BLaER1 (cell line): Measurements from ENCODE around the gene CD59.
"Not testable (repeated sequence)": the region's sequence is repeated elsewhere in the genome, so short reads cannot be mapped to it uniquely, and the experiment has no call there.

Source experiments
- H3K27ac ChIP-seq: shearing (Covaris generic); formaldehyde crosslinking; 2 replicates; pipeline ENCODE4 v1.8.1; 2022
- H3K27me3 ChIP-seq: shearing (Covaris generic); formaldehyde crosslinking; 2 replicates; pipeline ENCODE4 v1.8.1; 2022
- H3K36me3 ChIP-seq: shearing (Covaris generic); formaldehyde crosslinking; 2 replicates; pipeline ENCODE4 v1.8.1; 2022
- H3K4me1 ChIP-seq: shearing (Covaris generic); formaldehyde crosslinking; 2 replicates; pipeline ENCODE4 v1.8.1; 2022
- H3K4me2 ChIP-seq: shearing (Covaris generic); formaldehyde crosslinking; 2 replicates; pipeline ENCODE4 v1.8.1; 2022
- H3K4me3 ChIP-seq: shearing (Covaris generic); formaldehyde crosslinking; 2 replicates; pipeline ENCODE4 v1.8.1; 2022
- H3K9ac ChIP-seq: shearing (Covaris generic); formaldehyde crosslinking; 2 replicates; pipeline ENCODE4 v1.8.1; 2022
- H3K9me3 ChIP-seq: shearing (Covaris generic); formaldehyde crosslinking; 2 replicates; pipeline ENCODE4 v1.8.1; 2022
- H4K20me1 ChIP-seq: shearing (Covaris generic); formaldehyde crosslinking; 2 replicates; pipeline ENCODE4 v1.8.1; 2022
- Cebpa-rat ChIP-seq: shearing (Covaris generic); IDR thresholded peaks from 2 replicates; pipeline ENCODE4 v1.8.1; 2022

Gene CD59

DNA sequence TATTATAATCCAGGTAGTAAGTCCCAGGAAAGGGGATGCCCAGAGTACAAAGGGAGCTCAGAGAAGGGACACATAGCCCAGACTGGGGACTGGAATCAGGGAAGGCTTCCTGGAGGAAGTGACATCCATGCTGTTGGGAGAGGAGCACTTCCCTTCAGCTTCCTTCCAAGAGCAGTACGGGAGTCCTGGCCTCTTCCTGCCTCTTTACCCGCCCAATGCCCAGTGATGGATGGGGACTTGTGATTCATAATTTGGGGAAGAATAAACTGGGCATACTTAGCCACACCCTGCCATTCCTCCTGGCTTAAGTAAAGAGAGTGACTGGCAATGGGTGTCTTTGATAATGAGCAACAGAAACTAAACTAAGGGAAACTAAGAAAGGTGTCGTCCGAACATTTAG is 47.1 kb downstream of the CD59 start:
- Histone ChIP-seq H3K9me3 (no peaks in the 10 kb centered on the region), H3K9ac (no peak overlapping the region), H3K4me1 (no peaks in the 10 kb centered on the region), H3K36me3 (no peaks in the 10 kb centered on the region), H3K27ac (no peak overlapping the region), H3K4me3 (no peak overlapping the region), H3K27me3 (no peaks in the 10 kb centered on the region), H3K4me2 (no peak overlapping the region), H4K20me1 (no peaks in the 10 kb centered on the region)
- TF ChIP-seq Cebpa-rat, result no peak

DNA sequence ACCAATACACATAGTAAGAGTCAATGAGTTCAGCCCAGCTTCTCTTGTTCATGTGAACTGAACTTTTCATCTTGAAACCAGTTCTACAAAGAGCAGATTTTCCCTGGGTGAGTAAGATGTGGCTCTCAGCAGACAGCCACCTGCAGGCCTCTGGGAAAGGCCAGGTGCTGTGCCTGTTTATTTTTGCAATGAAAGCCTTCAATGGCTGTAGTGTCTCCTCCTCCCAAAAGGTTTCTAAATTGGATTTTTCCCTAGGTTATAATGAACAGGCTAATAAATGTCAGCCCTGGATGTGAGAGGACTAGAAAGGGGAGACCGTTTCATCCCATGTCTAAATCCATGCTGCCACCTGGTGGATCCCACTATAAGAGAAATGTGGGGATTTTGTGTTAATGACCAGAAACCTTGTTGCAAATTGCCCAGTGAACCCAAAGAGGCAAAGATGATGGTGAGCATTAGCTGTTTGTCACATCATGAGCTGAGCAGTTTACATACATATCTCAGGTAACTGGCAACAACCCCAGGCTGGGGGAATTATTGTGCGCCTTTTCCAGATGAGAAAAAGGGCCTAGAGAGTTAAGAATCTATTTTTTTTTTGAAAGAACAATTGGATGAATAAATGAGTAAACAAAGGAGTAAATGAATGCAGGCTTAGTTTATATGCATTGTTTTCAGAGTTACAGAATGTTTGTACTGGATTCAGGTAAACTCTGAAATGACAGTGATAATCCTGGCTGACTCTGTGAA is 48.3 kb downstream of the CD59 start:
- peaks cover 3% of the 10 kb centered on the region for H3K4me1 ChIP-seq
- no peak overlapping the region for H3K27ac ChIP-seq
- H3K4me3 ChIP-seq, result no peak overlapping the region
- H4K20me1 ChIP-seq, result no peaks in the 10 kb centered on the region
- H3K9me3 ChIP-seq, result no peaks in the 10 kb centered on the region
- no peak for TF ChIP-seq Cebpa-rat
- no peaks in the 10 kb centered on the region for H3K27me3 ChIP-seq
- no peak overlapping the region for H3K4me2 ChIP-seq
- no peaks in the 10 kb centered on the region for H3K36me3 ChIP-seq
- H3K9ac ChIP-seq, result no peak overlapping the region

DNA sequence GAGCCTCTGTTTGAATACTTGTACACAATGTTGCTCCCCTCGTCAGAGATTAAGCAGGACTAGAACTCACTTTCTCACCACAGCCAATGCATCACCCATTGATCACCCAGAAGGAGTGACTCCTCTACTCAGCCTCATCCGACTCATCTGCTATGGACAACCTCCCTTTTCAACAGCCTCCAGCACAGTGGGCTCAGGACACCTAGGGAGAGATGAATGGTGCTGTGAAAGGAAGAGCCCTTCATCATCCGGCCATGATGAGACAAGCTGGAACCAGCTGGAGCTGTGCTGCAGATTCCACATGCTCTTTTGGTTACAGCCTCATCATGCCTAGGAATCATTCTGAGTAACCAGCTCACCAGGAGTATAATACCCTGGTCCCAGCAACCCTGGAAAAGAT is 51.1 kb downstream of the CD59 start:
- no peak for TF ChIP-seq Cebpa-rat
- H3K9me3 ChIP-seq, result no peaks in the 10 kb centered on the region

DNA sequence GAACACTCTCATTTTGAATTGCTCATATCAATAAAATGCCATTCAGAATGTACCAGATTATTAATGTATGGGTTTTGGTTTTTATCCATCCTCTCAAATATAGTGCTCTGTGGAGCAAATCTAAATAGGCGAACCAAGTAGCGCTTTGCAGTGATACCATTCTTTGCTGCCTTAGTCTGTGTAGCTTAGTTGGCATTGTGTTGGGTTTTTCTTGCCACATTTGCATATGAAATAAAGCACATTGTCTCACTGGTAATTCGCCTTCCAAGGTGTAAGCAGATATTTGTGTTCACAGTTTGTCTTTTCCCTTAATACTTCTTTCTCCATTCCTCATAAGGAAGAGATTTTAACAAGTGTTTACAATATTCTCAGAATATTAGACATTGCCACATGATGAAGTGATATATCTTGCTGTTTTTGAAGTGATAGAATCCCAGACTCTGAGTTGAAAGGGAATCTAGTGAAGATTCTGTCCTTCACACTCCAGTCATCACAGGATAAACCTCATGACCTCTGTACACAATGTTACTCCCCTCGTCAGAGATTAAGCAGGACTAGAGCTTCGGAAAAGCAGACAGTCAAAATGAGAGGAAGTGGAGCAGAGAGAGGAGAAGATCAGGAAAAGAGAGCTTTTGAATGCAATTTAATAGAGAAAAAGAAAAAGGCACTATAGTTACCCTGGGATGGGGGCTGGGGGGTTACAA is 52.1 kb downstream of the CD59 start:
- H3K9me3 ChIP-seq, result no peaks in the 10 kb centered on the region
- H3K27ac ChIP-seq, result no peak overlapping the region
- no peaks in the 10 kb centered on the region for H3K27me3 ChIP-seq
- no peaks in the 10 kb centered on the region for H4K20me1 ChIP-seq
- TF ChIP-seq Cebpa-rat, result no peak
- no peak overlapping the region for H3K4me2 ChIP-seq
- peaks cover 14% of the 10 kb centered on the region for H3K4me1 ChIP-seq
- no peak overlapping the region for H3K4me3 ChIP-seq
- H3K9ac ChIP-seq, result no peak overlapping the region
- no peaks in the 10 kb centered on the region for H3K36me3 ChIP-seq

More for the DNA sequence above, 51.1 kb downstream of the CD59 start:
- Histone ChIP-seq H3K4me1 (peaks cover 14% of the 10 kb centered on the region), H3K27ac (no peak overlapping the region), H3K9ac (no peak overlapping the region), H3K4me2 (no peak overlapping the region), H3K36me3 (no peaks in the 10 kb centered on the region), H3K27me3 (no peaks in the 10 kb centered on the region), H4K20me1 (no peaks in the 10 kb centered on the region), H3K4me3 (no peak overlapping the region)

DNA sequence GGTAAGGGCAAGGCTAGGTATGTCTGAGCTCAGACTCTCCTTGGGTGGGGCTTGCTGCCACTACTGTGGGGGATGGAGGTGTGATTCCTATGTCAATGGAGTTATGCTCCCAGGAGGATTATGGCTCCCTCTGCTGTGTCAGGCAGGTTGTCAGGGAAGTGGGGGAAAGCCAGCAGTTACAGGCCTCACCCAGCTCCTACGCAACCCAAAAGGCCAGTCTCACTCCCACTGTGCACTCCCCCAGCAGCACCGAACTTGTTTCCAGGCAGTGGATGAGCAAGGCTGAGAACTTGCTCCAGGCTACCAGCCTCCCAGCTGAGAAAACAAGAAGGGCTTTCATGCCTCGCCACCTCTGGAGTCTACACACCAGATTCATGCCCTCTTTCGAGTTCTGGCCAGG is 53.8 kb downstream of the CD59 start:
- no peaks in the 10 kb centered on the region for H3K36me3 ChIP-seq
- H3K4me3 ChIP-seq, result no peak overlapping the region
- peaks cover 6% of the 10 kb centered on the region; the same call in 1 of the 2 replicates for H3K9me3 ChIP-seq
- no peaks in the 10 kb centered on the region for H4K20me1 ChIP-seq
- H3K27me3 ChIP-seq, result no peaks in the 10 kb centered on the region
- H3K4me1 ChIP-seq, result peaks cover 14% of the 10 kb centered on the region
- H3K9ac ChIP-seq, result no peak overlapping the region
- peak overlapping the region; percentile 51 for H3K4me2 ChIP-seq
- H3K27ac ChIP-seq, result no peak overlapping the region
- TF ChIP-seq Cebpa-rat, result no peak

DNA sequence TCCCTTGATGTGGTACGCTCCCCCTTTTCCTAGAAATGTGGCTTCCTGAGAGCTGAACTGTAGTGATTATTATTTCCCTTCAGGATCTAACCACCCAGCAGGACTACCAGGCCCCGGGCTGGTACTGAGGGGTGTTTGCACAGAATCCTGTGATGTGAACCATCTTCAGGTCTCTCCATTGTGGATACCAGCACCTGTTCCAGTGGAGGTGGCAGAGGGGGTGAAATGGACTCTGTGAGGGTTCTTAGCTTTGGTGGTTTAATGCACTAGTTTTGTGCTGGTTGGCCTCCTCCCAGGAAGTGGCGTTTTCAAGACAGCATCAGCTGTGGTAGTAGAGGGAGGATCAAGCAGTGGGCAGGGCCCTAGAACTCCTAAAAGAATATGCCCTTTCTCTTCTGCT is 54.2 kb downstream of the CD59 start:
- no peak overlapping the region for H3K4me3 ChIP-seq

DNA sequence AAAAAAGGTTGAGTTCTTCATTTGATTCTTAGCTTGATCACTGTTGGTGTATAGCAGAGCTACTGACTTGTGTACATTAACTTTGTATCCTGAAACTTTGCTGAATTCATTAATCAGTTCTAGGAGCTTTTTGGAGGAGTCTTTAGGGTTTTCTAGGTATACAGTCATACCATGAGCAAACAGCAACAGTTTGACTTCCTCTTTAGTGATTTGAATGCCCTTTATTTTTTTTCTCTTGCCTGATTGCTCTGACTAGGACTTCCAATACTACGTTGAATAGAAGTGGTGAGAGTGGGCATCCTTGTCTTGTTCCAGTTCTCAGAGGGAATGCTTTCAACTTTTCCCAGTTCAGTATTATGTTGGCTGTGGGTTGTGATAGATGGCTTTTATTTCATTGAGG is 57.6 kb downstream of the CD59 start:
- H3K4me1 ChIP-seq, result peaks cover 14% of the 10 kb centered on the region
- H3K4me3 ChIP-seq, H3K9ac ChIP-seq, H3K27ac ChIP-seq, H3K4me2 ChIP-seq, H3K27me3 ChIP-seq, H3K9me3 ChIP-seq, H3K36me3 ChIP-seq, H4K20me1 ChIP-seq: not testable (repeated sequence)

More for the DNA sequence above, 54.2 kb downstream of the CD59 start:
- no peaks in the 10 kb centered on the region for H3K36me3 ChIP-seq
- 0 out of 2 replicates have a peak overlapping the region, but pooled peaks have one; percentile 51 for H3K4me2 ChIP-seq
- no peaks in the 10 kb centered on the region for H3K27me3 ChIP-seq
- TF ChIP-seq Cebpa-rat, result no peak
- peaks cover 14% of the 10 kb centered on the region for H3K4me1 ChIP-seq
- H4K20me1 ChIP-seq, result no peaks in the 10 kb centered on the region
- peaks cover 6% of the 10 kb centered on the region; the same call in 1 of the 2 replicates for H3K9me3 ChIP-seq
- no peak overlapping the region for H3K9ac ChIP-seq
- no peak overlapping the region for H3K27ac ChIP-seq

DNA sequence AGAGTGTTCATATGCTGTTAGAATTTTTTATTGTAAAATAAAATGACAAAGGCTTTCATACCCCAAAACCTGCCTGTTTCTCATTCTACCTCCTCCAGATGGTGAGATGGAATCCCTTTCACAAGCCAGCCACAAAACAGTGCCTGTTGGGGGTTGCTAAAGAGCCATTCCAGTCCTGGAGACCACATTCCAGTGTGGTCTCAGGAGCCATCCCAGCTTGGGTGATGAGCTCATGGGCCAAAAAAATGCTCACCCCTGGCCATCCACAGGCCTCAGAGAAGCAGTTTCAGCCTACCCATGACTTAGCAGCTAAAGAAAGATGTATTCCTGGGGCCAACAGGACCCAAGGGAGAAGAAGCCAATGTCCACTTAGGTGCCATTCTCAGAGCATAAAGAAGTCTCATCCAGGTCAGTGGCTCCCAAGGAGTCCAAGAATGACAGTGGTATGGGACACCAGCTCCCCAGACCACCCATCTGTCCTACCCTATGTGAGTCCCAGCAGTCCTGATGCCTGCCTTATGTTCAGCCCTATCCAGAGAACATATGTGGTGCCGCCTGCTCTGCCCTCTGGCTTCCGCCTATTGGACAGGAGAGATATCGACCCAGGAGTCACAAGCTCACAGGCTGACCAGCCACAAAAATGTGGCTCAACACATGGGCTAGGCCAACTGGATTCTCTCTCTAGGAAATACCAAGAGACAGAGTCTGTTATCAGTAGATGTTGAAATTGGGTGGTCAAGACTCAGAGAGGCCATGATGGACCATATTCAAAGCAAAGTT is 62.0 kb downstream of the CD59 start:
- TF ChIP-seq Cebpa-rat, result no peak
- Histone ChIP-seq H4K20me1 (no peaks in the 10 kb centered on the region), H3K9ac (no peak overlapping the region), H3K4me2 (no peak overlapping the region), H3K36me3 (no peaks in the 10 kb centered on the region), H3K4me1 (no peaks in the 10 kb centered on the region), H3K27me3 (no peaks in the 10 kb centered on the region), H3K9me3 (peaks cover 6% of the 10 kb centered on the region; the same call in 1 of the 2 replicates), H3K27ac (no peak overlapping the region), H3K4me3 (no peak overlapping the region)

DNA sequence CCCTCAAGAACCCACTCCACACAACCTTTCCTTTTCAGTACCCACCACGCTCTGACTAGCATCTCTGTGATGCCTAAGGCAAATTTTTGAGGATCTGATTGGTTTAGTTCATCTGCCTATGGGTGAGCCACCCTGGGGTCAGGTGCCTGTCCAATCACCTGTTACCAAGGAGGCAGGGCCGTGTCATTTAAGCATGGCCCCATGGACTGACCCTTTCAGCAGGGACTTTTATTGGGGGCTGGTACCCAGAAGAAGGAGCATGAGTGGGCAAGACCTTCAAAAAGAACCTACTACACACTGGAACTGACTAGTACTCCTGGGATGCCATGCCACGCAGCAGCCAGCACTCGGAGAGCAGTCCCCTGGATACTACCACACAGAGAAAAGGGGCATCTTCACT is 64.0 kb downstream of the CD59 start:
- TF ChIP-seq Cebpa-rat, result no peak
- H3K27ac ChIP-seq, result no peak overlapping the region
- H3K9ac ChIP-seq, result no peak overlapping the region
- H4K20me1 ChIP-seq, result no peaks in the 10 kb centered on the region
- H3K9me3 ChIP-seq, result no peaks in the 10 kb centered on the region
- H3K4me2 ChIP-seq, result no peak overlapping the region
- H3K36me3 ChIP-seq, result no peaks in the 10 kb centered on the region
- no peak overlapping the region for H3K4me3 ChIP-seq
- no peaks in the 10 kb centered on the region for H3K27me3 ChIP-seq
- no peaks in the 10 kb centered on the region for H3K4me1 ChIP-seq
